Measurements from ENCODE around the gene ICOSLG.
"Not testable (repeated sequence)": the region's sequence is repeated elsewhere in the genome, so short reads cannot be mapped to it uniquely, and the experiment has no call there.

Gene ICOSLG

GRCh38 chr21:44258056-44258725 is 17.4 kb upstream of the ICOSLG start:
- no peaks in the 10 kb centered on the region for H3K79me2 ChIP-seq (ENCODE audit: insufficient read depth, low read length)
- H3K9ac ChIP-seq (ENCODE audit: low read length) = no peak overlapping the region
- no peaks in the 10 kb centered on the region for H3K9me2 ChIP-seq (replicated peaks; ENCODE audit: insufficient read depth, low read length)
- H3K27ac ChIP-seq (ENCODE audit: low read depth, low read length) = no peak overlapping the region
- no peak overlapping the region for H3K4me2 ChIP-seq (ENCODE audit: low read depth, low read length, poor library complexity, severe bottlenecking)
- no peaks in the 10 kb centered on the region for H3F3A ChIP-seq (ENCODE audit: insufficient read depth)
- H3K9me3 ChIP-seq (ENCODE audit: insufficient read depth, low read length) = no peaks in the 10 kb centered on the region
- no peak overlapping the region for H2AFZ ChIP-seq (ENCODE audit: low read depth, low read length, severe bottlenecking)
- no peaks in the 10 kb centered on the region for H3K36me3 ChIP-seq (ENCODE audit: low read length)
- H4K20me1 ChIP-seq (ENCODE audit: low read depth, low read length) = no peaks in the 10 kb centered on the region
- H3K4me3 ChIP-seq (ENCODE audit: insufficient read depth, low read length, poor library complexity, severe bottlenecking) = no peak overlapping the region
- TF ChIP-seq EZH2phosphoT487 (conservative IDR thresholded peaks at IDR 0.05; ENCODE audit: low read length) = no peak
- H3K27me3 ChIP-seq (ENCODE audit: low read length) = no peaks in the 10 kb centered on the region

- H3F3A ChIP-seq (ENCODE audit: insufficient read depth) = no peaks in the 10 kb centered on the region
Observed at GRCh38 chr21:44255511-44255981, 14.8 kb upstream of the ICOSLG start.

GRCh38 chr21:44253832-44254710 is 13.3 kb upstream of the ICOSLG start:
- Histone ChIP-seq H3F3A (ENCODE audit: insufficient read depth) (no peaks in the 10 kb centered on the region), H3K79me2 (ENCODE audit: insufficient read depth, low read length) (no peaks in the 10 kb centered on the region), H4K20me1 (ENCODE audit: low read depth, low read length) (no peaks in the 10 kb centered on the region), H3K4me3 (ENCODE audit: insufficient read depth, low read length, poor library complexity, severe bottlenecking) (no peak overlapping the region), H3K9me3 (ENCODE audit: insufficient read depth, low read length) (no peaks in the 10 kb centered on the region), H3K9me2 (replicated peaks; ENCODE audit: insufficient read depth, low read length) (no peaks in the 10 kb centered on the region), H3K4me2 (ENCODE audit: low read depth, low read length, poor library complexity, severe bottlenecking) (no peak overlapping the region), H3K27me3 (ENCODE audit: low read length) (no peaks in the 10 kb centered on the region), H2AFZ (ENCODE audit: low read depth, low read length, severe bottlenecking) (no peak overlapping the region), H3K9ac (ENCODE audit: low read length) (no peak overlapping the region), H3K27ac (ENCODE audit: low read depth, low read length) (no peak overlapping the region), H3K36me3 (ENCODE audit: low read length) (no peaks in the 10 kb centered on the region)
- TF ChIP-seq CTCF (IDR thresholded peaks at IDR 0.05; ENCODE audit: insufficient read depth, low read length, poor library complexity, severe bottlenecking) (no peak), EZH2phosphoT487 (conservative IDR thresholded peaks at IDR 0.05; ENCODE audit: low read length) (no peak)

More at GRCh38 chr21:44255511-44255981, 14.8 kb upstream of the ICOSLG start:
- Histone ChIP-seq H2AFZ (ENCODE audit: low read depth, low read length, severe bottlenecking) (no peak overlapping the region), H3K36me3 (ENCODE audit: low read length) (no peaks in the 10 kb centered on the region), H3K79me2 (ENCODE audit: insufficient read depth, low read length) (no peaks in the 10 kb centered on the region), H3K4me3 (ENCODE audit: insufficient read depth, low read length, poor library complexity, severe bottlenecking) (no peak overlapping the region), H3K9me3 (ENCODE audit: insufficient read depth, low read length) (no peaks in the 10 kb centered on the region), H3K4me2 (ENCODE audit: low read depth, low read length, poor library complexity, severe bottlenecking) (no peak overlapping the region), H3K9ac (ENCODE audit: low read length) (no peak overlapping the region), H4K20me1 (ENCODE audit: low read depth, low read length) (no peaks in the 10 kb centered on the region), H3K27ac (ENCODE audit: low read depth, low read length) (no peak overlapping the region), H3K27me3 (ENCODE audit: low read length) (no peaks in the 10 kb centered on the region), H3K9me2 (replicated peaks; ENCODE audit: insufficient read depth, low read length) (no peaks in the 10 kb centered on the region)
- no peak for TF ChIP-seq CTCF (IDR thresholded peaks at IDR 0.05; ENCODE audit: insufficient read depth, low read length, poor library complexity, severe bottlenecking)
- TF ChIP-seq EZH2phosphoT487 (conservative IDR thresholded peaks at IDR 0.05; ENCODE audit: low read length) = no peak

GRCh38 chr21:44249204-44250037 is 8.7 kb upstream of the ICOSLG start:
- not testable (repeated sequence) for H2AFZ ChIP-seq (ENCODE audit: low read depth, low read length, severe bottlenecking); H3K9ac ChIP-seq (ENCODE audit: low read length); H3K4me3 ChIP-seq (ENCODE audit: insufficient read depth, low read length, poor library complexity, severe bottlenecking); H3K36me3 ChIP-seq (ENCODE audit: low read length); H3F3A ChIP-seq (ENCODE audit: insufficient read depth); H3K27me3 ChIP-seq (ENCODE audit: low read length); H3K9me2 ChIP-seq (replicated peaks; ENCODE audit: insufficient read depth, low read length); H3K9me3 ChIP-seq (ENCODE audit: insufficient read depth, low read length); H4K20me1 ChIP-seq (ENCODE audit: low read depth, low read length); H3K27ac ChIP-seq (ENCODE audit: low read depth, low read length); H3K4me2 ChIP-seq (ENCODE audit: low read depth, low read length, poor library complexity, severe bottlenecking); H3K79me2 ChIP-seq (ENCODE audit: insufficient read depth, low read length)

- H2AFZ ChIP-seq (ENCODE audit: low read depth, low read length, severe bottlenecking); H3K27ac ChIP-seq (ENCODE audit: low read depth, low read length); H3K27me3 ChIP-seq (ENCODE audit: low read length); H3F3A ChIP-seq (ENCODE audit: insufficient read depth); H3K4me3 ChIP-seq (ENCODE audit: insufficient read depth, low read length, poor library complexity, severe bottlenecking); H3K36me3 ChIP-seq (ENCODE audit: low read length); H3K9me2 ChIP-seq (replicated peaks; ENCODE audit: insufficient read depth, low read length); H3K4me2 ChIP-seq (ENCODE audit: low read depth, low read length, poor library complexity, severe bottlenecking); H3K9me3 ChIP-seq (ENCODE audit: insufficient read depth, low read length); H3K9ac ChIP-seq (ENCODE audit: low read length); H3K79me2 ChIP-seq (ENCODE audit: insufficient read depth, low read length); H4K20me1 ChIP-seq (ENCODE audit: low read depth, low read length): not testable (repeated sequence)
Observed at GRCh38 chr21:44247904-44248303, 7.2 kb upstream of the ICOSLG start.
